Right renal cortex interstitium (tissue), 3 donors: ENCODE results near the gene RBBP8NL. TPM values are rescaled to one million over a fixed set of nuclear protein-coding genes. Genes with fewer than 3 reads are reported as not detected.

Experiments used
- DNase-seq, 3 donors: peaks; one replicate each; pipeline ENCODE4 v3.0.0-alpha.2; 2013; ENCODE audit warnings: low read depth in 3 of 3, low spot score in 2 of 3
- polyA plus RNA-seq, 3 donors: library from polyadenylated mRNA; unstranded; fragments of 120-200 nt; gene quantifications; one replicate each; pipeline ENCODE4 v1.2.1, GENCODE V29; 2013; ENCODE audit not compliant: insufficient read length in 3 of 3

The RBBP8NL gene
- polyA plus RNA-seq, 3 donors = 0.87 to 1.5 (median 1.4) TPM

DNA sequence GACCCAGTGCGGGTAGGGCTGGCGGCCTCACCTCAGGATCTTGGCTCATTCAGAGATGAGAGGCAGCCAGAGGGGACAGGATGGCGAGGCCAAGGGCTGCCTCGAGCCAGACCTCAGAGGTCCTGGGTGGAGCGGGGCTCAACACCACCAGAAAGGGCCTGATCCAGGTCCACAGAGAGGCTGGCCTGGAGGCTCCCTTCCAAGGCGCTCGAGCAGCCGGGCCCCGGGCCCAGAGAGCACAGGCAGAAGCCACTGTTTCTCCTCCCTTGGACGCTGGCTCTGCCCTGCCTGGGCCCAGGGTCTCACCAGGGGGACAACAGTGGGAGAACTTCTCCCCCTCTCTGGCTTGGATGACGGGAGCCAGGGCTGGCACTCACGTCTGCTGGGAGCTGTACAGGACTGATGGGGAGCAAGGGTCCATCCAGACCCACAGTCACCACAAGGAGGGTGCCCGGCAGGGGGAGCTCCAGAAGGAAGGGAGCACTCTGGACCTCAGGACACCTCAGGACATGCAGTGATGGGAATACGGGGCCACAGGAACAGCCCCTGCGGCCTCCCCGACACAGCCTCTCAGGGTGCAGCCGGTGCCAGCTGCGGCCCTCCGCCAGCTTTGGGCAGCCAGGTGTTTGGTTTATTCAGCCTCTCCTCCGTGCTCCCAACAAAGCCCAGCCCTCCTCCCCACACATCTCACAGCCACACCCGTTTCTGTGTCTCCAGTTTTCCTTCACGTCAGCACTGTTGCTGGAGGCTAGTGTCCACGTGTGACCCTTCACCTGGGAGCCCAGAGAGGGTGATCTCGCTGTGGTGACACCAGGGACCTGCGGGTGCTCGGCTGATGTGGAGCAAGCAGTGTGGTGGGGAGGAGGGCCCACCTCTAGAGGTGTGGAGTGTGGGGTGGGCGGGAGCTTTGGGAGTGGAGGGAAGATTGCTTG lies 31.8 kb downstream of the RBBP8NL start:
- DNase-seq = no peak

DNA sequence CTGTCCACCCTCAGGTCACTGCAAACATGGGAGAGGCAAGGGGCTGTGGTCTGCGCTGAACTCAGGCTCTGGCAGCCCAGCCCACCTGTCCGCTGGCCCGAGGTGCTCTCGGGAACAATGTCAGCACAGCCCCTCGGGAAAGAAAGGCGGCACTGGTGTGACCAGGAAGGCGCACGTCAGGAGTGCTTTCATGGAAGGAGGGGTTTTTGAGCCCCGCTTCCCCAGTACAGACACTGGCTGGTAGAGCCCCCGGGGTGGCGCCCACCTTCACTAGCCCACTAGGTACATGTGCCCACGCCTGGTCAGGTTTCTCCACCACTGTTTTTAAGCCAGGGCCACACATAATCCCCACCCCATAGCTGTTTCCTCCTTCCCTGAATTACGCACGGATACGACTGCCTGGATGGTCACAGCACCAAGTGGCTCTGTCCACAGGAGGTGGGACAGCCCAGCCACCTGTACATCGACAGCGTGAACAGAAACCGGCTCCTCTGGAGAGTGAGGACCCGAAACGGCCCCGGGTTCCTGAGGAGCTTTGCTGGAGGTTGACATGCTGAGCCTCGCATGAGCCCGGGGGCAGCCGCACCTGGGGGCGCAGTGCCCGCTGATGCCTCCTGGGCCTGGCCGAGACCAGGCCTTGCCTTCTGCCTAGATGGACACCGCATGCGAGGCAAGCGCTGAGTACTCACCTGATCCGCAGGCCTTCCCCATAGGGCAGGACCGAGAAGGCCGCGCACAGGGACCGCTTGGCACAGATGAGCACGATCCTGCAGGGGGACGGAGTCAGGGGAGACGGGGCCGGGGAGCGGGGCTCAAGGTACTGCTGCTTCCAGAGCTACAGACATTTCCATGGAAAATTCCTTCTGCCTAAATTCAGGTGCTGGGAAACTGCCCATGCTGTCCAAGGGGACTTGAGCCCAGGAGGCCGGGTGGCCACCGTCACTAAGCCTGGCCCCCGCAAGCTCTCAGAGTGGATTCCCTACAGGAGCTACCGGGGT lies 32.8 kb downstream of the RBBP8NL start:
- no peak for DNase-seq

DNA sequence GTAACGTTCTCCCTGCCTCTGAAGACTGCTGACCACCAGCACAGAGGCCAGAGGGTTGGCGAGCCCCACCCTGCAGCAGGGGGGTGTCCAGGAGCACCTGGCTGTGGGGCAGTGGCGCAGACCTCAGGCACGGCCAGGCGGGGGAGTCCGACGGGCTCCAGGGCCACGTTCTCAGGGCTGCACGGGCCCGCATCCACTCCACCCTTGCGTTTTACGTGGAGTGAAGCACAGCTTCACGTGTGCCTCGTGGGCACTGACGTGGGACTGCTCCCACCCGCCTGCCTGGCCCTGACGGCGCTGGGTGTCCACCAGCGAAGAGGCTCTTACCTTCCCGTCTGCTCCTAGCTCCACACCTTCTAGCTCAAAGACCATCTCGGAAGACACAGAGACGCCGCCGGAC lies 33.5 kb downstream of the RBBP8NL start:
- DNase-seq = no peak

GRCh38 chr20:62393335-62393665 lies 34.0 kb downstream of the RBBP8NL start:
- no peak for DNase-seq

- DNase-seq = no peak
Measured at GRCh38 chr20:62392621-62393334, 34.6 kb downstream of the RBBP8NL start.

DNA sequence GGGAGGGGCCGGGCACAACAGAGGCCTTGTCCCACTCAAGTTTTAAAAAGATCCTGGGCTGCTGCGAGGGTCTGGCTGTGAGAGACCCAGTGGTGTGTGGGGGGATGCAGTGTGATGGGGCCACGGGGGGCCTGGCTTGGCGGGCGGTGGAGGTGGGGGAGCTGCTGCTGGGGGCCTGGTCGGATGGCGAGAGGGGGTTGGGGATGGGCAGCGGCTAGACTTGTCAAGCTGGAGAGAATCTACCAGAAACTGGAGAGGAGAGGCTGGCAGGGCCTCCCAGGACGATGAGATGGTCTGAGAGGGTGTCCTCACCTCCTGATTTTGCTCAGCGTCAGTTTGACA lies 35.3 kb downstream of the RBBP8NL start:
- DNase-seq = no peak

DNA sequence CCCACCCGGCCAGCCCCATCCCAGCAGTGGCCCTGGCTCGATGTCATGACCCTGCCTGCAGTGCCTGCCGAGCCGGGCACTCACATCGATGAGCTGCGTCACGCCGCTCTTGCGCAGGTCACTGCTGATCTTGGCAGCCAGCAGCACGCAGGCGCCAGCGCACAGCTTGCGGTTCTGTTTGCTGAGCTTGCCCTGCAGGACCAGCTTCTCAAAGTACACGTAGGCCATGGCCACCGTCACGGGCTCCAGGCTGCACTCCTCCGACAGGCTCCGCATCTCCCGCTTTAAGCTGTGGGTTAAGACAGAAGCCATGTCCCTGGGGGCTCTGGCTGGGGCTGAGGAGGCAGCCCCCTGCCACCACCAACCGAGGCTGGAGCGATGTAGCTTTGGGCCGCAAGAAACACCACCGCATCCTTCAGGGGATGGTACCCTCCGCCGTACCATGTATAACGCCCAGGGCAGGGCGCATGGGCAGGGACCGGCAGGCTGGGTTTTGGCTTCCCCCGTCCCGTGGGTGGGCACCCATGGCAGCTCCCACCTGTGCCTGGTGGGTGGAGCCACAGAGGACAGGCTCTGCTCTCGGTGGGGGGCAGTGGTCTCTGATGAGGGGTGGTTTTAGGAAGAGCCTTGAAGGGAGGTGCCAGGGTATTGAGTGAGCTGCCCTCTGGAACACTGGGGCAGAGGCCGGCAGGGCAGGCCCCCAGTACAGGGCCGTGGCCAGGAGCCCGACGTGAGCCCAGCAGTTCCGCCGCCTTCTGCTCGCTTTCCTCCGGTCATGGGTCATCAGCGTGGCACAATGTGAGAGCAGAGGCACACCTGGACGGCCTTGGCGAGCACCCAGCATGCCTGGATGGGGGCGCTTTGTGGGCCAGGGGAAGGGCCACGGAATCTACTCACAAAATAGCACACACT lies 35.9 kb downstream of the RBBP8NL start:
- DNase-seq = no peak

- DNase-seq = no peak
Measured at GRCh38 chr20:62390317-62391164, 36.8 kb downstream of the RBBP8NL start.

DNA sequence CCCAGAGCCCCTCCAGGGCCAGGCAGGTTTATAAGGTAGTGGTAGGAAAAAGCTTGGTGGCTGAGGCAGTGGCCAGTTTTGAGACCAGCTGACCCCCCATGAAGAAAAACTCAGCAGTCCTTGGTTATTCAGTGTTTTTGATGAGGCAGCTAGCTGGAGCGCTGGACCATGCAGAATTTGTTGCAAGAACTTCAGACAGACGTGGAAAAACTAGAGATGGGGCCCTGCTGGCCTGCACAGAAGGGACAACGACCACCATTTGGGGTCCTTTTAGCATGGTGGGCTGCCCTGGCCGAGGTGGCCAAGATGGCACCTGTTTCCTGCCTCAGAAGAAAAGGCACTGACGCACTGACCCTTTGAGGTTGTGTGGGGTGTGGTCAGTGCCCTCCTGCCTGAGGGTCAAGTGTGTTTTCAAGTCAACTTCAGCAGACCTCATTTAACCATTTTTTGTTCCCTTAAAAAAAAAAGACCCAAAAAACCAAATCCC lies 37.7 kb downstream of the RBBP8NL start:
- no peak for DNase-seq

GRCh38 chr20:62388839-62389600 lies 38.3 kb downstream of the RBBP8NL start:
- no peak for DNase-seq

DNA sequence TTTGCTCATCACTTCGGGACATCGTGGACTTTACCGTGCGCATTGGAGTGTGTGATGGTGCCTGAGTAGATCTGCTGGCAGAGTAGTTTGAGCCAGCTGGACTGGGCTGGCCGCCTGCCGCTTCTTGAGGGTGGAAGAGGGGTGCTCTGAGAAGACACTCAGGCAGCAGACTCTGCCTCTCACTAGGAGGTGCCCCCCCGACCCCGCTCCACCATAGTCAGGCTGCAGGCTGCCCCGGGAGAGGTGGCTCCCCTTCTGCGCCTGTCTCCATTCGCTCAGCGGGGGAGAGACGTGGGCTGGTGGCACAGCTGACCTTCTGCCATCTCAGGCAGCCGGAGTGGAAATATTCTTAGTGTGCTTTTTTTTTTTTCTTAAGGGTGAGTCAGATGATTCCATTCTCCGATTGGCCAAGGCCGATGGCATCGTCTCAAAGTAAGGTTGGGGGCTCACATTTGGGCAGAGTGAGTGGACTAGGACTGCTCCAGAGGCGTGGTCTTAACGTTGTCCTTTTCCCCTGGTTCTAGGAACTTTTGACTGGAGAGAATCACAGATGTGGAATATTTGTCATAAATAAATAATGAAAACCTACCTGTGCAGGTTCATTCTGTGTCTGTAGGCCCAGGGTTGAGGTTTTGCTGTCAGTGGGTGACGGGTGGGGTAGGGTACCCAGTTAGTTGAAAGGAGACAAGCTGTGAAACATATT lies 39.3 kb downstream of the RBBP8NL start:
- DNase-seq = no peak

- no peak for DNase-seq
Measured at GRCh38 chr20:62387219-62387913, 40.0 kb downstream of the RBBP8NL start.

DNA sequence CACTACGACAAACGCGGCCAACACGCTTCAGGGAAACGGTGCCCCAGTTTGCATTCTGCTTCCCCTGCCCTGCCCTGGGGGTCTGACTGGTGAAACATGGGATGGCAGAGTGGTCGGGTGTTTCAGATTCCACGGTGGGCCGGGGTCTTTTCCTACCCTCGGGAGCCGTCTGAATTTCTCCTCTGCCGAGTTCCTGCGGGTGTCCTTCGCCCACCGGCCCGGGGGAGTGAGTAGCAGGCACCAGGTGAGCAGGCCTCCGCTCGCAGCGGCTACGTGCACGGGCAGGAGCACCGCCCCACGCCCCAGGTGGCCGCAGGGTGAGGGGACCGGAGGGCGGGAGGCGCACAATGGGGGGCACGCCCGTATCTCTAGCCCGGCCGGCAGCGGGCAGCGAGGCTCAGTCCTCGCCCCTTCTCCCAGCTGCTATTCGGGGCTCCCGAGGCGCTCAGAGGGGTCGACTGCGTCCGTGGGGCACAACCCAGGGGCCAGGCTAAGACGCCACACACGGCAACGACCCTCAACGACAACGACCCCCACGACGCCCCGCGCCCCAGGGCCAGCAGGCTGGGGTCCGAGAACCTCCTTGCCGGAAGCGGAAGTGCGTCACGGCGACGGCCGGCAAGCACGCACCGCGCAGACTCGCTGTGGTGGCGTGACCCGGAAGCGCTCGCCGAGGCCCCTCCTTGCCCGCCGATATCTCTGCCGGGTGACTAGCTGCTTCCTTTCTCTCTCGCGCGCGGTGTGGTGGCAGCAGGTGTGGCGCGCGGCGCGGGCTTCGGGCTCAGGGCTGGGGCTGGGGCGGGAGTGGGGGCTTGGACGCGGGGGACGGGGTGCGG lies 40.7 kb downstream of the RBBP8NL start, which contains the start of gene RPS21:
TSS of gene RPS21 (plus strand) at position 721 of the 836 bp plus-strand sequence. CDS start 236 bp downstream, outside the sequence.
- no peak for DNase-seq

GRCh38 chr20:62382306-62383198 lies 44.8 kb downstream of the RBBP8NL start:
- no peak for DNase-seq

GRCh38 chr20:62381842-62382241 lies 45.5 kb downstream of the RBBP8NL start:
- no peak for DNase-seq
